HepG2 (cell line): ENCODE measurements around the gene MBTPS1. TPM values are rescaled to one million over a fixed set of nuclear protein-coding genes. Genes with fewer than 3 reads are reported as not detected.

Experiments used
- CBX5 ChIP-seq: sonication (generic); formaldehyde crosslinking; IDR thresholded peaks from 2 replicates; pipeline ENCODE4 v1.4.0; 2020; ENCODE audit warnings: missing genetic modification reagents, borderline replicate concordance
- CENPT ChIP-seq: sonication (generic); formaldehyde crosslinking; IDR thresholded peaks from 2 replicates; pipeline ENCODE4 v1.8.0; 2022; ENCODE audit warnings: low read depth, mild to moderate bottlenecking, moderate library complexity, missing genetic modification reagents
- DNMT1 ChIP-seq: sonication (generic); formaldehyde crosslinking; IDR thresholded peaks from 2 replicates; pipeline ENCODE4 v1.5.1; 2020; ENCODE audit warnings: mild to moderate bottlenecking, missing genetic modification reagents
- HNRNPL ChIP-seq: fragments of 200-400 bp; formaldehyde crosslinking; IDR thresholded peaks from 2 replicates; pipeline ENCODE4 v1.6.1; 2017; ENCODE audit warnings: mild to moderate bottlenecking, low read depth, low read length
- KLF11 ChIP-seq: IDR thresholded peaks from 2 replicates; pipeline ENCODE4 v1.6.1; 2016; ENCODE audit warnings: missing compliant biosample characterization
- NFKB2 ChIP-seq: sonication (generic); formaldehyde crosslinking; IDR thresholded peaks from 2 replicates; pipeline ENCODE4 v1.4.0; 2020; ENCODE audit warnings: missing genetic modification reagents, borderline replicate concordance
- NFKBIZ ChIP-seq: IDR thresholded peaks from 2 replicates; pipeline ENCODE4 v1.6.1; 2018; ENCODE audit warnings: missing genetic modification reagents, missing compliant biosample characterization
- SAP130 ChIP-seq: IDR thresholded peaks from 2 replicates; pipeline ENCODE4 v1.6.1; 2016; ENCODE audit warnings: low read depth
- XBP1 ChIP-seq: sonication (generic); formaldehyde crosslinking; IDR thresholded peaks from 2 replicates; pipeline ENCODE4 v1.5.0; 2020; ENCODE audit warnings: missing genetic modification reagents
- YEATS2 ChIP-seq: sonication (generic); formaldehyde crosslinking; IDR thresholded peaks from 2 replicates; pipeline ENCODE4 v1.4.0; 2020; ENCODE audit warnings: missing genetic modification reagents, borderline replicate concordance
- ZNF136 ChIP-seq: sonication (generic); formaldehyde crosslinking; IDR thresholded peaks from 2 replicates; pipeline ENCODE4 v1.8.1; 2022; ENCODE audit warnings: low read depth, mild to moderate bottlenecking, moderate library complexity, missing genetic modification reagents
- ZNF382 ChIP-seq: sonication (generic); formaldehyde crosslinking; IDR thresholded peaks from 2 replicates; pipeline ENCODE4 v1.5.0; 2020; ENCODE audit warnings: missing genetic modification reagents, mild to moderate bottlenecking, borderline replicate concordance
- ZNF468 ChIP-seq: sonication (generic); formaldehyde crosslinking; IDR thresholded peaks from 2 replicates; pipeline ENCODE4 v1.8.0; 2022; ENCODE audit warnings: mild to moderate bottlenecking, moderate library complexity, missing genetic modification reagents
- ZNF530 ChIP-seq: sonication (generic); formaldehyde crosslinking; IDR thresholded peaks from 2 replicates; pipeline ENCODE4 v1.5.0; 2020; ENCODE audit warnings: low read depth, mild to moderate bottlenecking, missing genetic modification reagents
- ZNF644 ChIP-seq: IDR thresholded peaks from 2 replicates; pipeline ENCODE4 v1.6.1; 2016; ENCODE audit warnings: low read depth
- ZNF670 ChIP-seq: sonication (generic); formaldehyde crosslinking; IDR thresholded peaks from 2 replicates; pipeline ENCODE4 v1.8.0; 2022; ENCODE audit warnings: mild to moderate bottlenecking, missing genetic modification reagents, borderline replicate concordance
- ZNF761 ChIP-seq: sonication (generic); formaldehyde crosslinking; conservative IDR thresholded peaks from 2 replicates; pipeline ENCODE4 v1.4.0; 2020; ENCODE audit warnings: mild to moderate bottlenecking, missing genetic modification reagents
- ZNF773 ChIP-seq: sonication (generic); formaldehyde crosslinking; IDR thresholded peaks from 2 replicates; pipeline ENCODE4 v1.4.0; 2020; ENCODE audit warnings: missing genetic modification reagents, borderline replicate concordance
- polyA plus RNA-seq, 8 experiments: library from polyadenylated mRNA; depleted of rRNA in 3 of 8; stranded (reverse) in 7 of 8; unstranded in 1 of 8; fragments of >200 nt; fragmentation: Illumina TruSeq in 4 of 8; extraction: Trizol in 4 of 8; gene quantifications; 2 replicates each; pipeline versions ENCODE4 v1.2.1 to v1.2.3, GENCODE V29; 2011 to 2016; ENCODE audit warnings: low read depth in 4 of 8, missing spikeins in 1 of 8, mixed read lengths in 1 of 8; ENCODE audit not compliant: insufficient read depth in 1 of 8
- total RNA-seq, 5 experiments: library from RNA; depleted of rRNA; stranded (reverse); fragments of >200 nt; fragmentation: Illumina TruSeq; extraction: Trizol; gene quantifications; 2 replicates each; pipeline ENCODE4 v1.2.3, GENCODE V29; 2016; ENCODE audit warnings: low read depth in 1 of 5
- TF ChIP-seq, protein P1 (sequence below): sonication (generic); formaldehyde crosslinking; IDR thresholded peaks from 2 replicates; pipeline ENCODE4 v1.5.0; 2020; ENCODE audit warnings: mild to moderate bottlenecking, missing genetic modification reagents, moderate library complexity
- TF ChIP-seq, protein P2 (sequence below): sonication (generic); formaldehyde crosslinking; IDR thresholded peaks from 2 replicates; pipeline ENCODE4 v1.4.0; 2020; ENCODE audit warnings: low read depth, mild to moderate bottlenecking, missing genetic modification reagents
- TF ChIP-seq, protein P3 (sequence below): sonication (generic); formaldehyde crosslinking; IDR thresholded peaks from 2 replicates; pipeline ENCODE4 v1.5.1; 2020; ENCODE audit warnings: mild to moderate bottlenecking, missing genetic modification reagents, moderate library complexity
- TF ChIP-seq, protein P4 (sequence below): sonication (generic); formaldehyde crosslinking; IDR thresholded peaks from 2 replicates; pipeline ENCODE4 v1.8.1; 2023; ENCODE audit warnings: mild to moderate bottlenecking, missing genetic modification reagents, borderline replicate concordance
- TF ChIP-seq, protein P5 (sequence below): sonication (generic); formaldehyde crosslinking; IDR thresholded peaks from 2 replicates; pipeline ENCODE4 v1.5.0; 2020; ENCODE audit warnings: mild to moderate bottlenecking, low read depth, missing genetic modification reagents, borderline replicate concordance

Gene MBTPS1
- total and polyA plus RNA-seq, 2 of the 13 experiments (the other 11 are each of a cell fraction or from before 2014, with no cell fraction given), result 56.7 to 91.3 TPM

DNA sequence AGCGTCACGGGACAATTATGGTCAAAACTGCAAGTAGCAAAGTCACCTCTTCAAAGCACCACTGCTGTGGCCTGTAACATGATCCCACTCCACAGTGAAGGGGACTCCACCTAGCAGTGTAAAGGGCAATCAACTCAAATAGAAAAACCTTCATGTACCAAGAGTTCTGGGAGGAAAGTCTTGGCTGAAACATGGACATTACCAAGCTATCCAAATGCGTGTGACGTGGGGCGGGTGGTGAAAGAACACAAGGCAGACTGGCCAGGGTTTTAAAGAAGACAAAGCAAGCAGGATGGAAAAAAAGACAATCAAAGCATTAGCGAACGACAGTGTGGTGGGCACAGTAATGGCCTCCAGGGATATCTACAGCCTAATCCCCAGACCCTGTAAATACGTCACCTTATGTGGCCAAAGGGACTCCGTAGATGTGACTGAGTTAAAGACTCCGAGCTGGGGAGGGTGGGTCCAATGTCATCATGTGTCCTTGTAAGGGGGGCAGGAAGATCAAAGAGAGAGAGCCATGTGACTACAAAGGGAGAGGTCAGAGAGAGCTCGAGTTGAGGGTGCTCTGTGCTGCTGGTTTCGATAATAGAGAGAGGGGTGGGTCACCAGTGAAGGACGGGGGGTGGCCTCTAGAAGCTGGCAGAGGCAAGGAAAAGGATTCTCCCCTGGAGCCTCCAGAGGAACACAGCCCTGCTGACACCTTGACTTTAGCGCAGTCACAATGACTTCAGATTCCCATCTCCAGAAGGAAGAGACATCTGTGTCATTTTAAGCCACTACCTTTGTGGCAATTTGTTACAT is 22.3 kb upstream of the MBTPS1 start (continued):
- TF ChIP-seq ZNF136 (peak; percentile 76; the same call in 1 of the 2 replicates), YEATS2 (CRISPR knock-in tag) (no peak), DNMT1 (CRISPR knock-in tag) (no peak), ZNF761 (CRISPR knock-in tag) (0 out of 2 replicates have a peak, but pooled peaks have one; percentile 42), SAP130 (CRISPR knock-in tag) (peak; percentile 93), ZNF773 (CRISPR knock-in tag) (no peak), XBP1 (CRISPR knock-in tag) (no peak), HNRNPL (no peak), KLF11 (CRISPR knock-in tag) (peak; percentile 58; the same call in 1 of the 2 replicates), CENPT (no peak), NFKBIZ (CRISPR knock-in tag) (0 out of 2 replicates have a peak, but pooled peaks have one; percentile 4), NFKB2 (CRISPR knock-in tag) (no peak; the same call in 1 of the 2 replicates), ZNF644 (CRISPR knock-in tag) (peak; percentile 60; the same call in 1 of the 2 replicates), ZNF670 (CRISPR knock-in tag) (no peak), ZNF468 (CRISPR knock-in tag) (no peak), ZNF382 (no peak), CBX5 (CRISPR knock-in tag) (peak; percentile 20; the same call in 1 of the 2 replicates), ZNF530 (CRISPR knock-in tag) (no peak)
- TF ChIP-seq, protein P1, sequence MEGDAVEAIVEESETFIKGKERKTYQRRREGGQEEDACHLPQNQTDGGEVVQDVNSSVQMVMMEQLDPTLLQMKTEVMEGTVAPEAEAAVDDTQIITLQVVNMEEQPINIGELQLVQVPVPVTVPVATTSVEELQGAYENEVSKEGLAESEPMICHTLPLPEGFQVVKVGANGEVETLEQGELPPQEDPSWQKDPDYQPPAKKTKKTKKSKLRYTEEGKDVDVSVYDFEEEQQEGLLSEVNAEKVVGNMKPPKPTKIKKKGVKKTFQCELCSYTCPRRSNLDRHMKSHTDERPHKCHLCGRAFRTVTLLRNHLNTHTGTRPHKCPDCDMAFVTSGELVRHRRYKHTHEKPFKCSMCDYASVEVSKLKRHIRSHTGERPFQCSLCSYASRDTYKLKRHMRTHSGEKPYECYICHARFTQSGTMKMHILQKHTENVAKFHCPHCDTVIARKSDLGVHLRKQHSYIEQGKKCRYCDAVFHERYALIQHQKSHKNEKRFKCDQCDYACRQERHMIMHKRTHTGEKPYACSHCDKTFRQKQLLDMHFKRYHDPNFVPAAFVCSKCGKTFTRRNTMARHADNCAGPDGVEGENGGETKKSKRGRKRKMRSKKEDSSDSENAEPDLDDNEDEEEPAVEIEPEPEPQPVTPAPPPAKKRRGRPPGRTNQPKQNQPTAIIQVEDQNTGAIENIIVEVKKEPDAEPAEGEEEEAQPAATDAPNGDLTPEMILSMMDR (CRISPR knock-in tag), result no peak
- TF ChIP-seq, protein P2, sequence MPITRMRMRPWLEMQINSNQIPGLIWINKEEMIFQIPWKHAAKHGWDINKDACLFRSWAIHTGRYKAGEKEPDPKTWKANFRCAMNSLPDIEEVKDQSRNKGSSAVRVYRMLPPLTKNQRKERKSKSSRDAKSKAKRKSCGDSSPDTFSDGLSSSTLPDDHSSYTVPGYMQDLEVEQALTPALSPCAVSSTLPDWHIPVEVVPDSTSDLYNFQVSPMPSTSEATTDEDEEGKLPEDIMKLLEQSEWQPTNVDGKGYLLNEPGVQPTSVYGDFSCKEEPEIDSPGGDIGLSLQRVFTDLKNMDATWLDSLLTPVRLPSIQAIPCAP (CRISPR knock-in tag), result no peak
- TF ChIP-seq, protein P3, sequence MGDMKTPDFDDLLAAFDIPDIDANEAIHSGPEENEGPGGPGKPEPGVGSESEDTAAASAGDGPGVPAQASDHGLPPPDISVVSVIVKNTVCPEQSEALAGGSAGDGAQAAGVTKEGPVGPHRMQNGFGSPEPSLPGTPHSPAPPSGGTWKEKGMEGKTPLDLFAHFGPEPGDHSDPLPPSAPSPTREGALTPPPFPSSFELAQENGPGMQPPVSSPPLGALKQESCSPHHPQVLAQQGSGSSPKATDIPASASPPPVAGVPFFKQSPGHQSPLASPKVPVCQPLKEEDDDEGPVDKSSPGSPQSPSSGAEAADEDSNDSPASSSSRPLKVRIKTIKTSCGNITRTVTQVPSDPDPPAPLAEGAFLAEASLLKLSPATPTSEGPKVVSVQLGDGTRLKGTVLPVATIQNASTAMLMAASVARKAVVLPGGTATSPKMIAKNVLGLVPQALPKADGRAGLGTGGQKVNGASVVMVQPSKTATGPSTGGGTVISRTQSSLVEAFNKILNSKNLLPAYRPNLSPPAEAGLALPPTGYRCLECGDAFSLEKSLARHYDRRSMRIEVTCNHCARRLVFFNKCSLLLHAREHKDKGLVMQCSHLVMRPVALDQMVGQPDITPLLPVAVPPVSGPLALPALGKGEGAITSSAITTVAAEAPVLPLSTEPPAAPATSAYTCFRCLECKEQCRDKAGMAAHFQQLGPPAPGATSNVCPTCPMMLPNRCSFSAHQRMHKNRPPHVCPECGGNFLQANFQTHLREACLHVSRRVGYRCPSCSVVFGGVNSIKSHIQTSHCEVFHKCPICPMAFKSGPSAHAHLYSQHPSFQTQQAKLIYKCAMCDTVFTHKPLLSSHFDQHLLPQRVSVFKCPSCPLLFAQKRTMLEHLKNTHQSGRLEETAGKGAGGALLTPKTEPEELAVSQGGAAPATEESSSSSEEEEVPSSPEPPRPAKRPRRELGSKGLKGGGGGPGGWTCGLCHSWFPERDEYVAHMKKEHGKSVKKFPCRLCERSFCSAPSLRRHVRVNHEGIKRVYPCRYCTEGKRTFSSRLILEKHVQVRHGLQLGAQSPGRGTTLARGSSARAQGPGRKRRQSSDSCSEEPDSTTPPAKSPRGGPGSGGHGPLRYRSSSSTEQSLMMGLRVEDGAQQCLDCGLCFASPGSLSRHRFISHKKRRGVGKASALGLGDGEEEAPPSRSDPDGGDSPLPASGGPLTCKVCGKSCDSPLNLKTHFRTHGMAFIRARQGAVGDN (CRISPR knock-in tag), result no peak; the same call in 1 of the 2 replicates
- TF ChIP-seq, protein P4, sequence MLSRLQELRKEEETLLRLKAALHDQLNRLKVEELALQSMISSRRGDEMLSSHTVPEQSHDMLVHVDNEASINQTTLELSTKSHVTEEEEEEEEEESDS (CRISPR knock-in tag), result no peak
- TF ChIP-seq, protein P5, sequence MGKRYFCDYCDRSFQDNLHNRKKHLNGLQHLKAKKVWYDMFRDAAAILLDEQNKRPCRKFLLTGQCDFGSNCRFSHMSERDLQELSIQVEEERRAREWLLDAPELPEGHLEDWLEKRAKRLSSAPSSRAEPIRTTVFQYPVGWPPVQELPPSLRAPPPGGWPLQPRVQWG (CRISPR knock-in tag), result no peak
